ENCODE results near the gene SAP30L.

The SAP30L gene

GRCh38 chr5:154412316-154412715 is 33.5 kb upstream of the SAP30L start:
- intact Hi-C loops (cut with DNase I), result no loop called here
- peak in 1 of 42 donors; percentile 10 for DNase-seq

DNA sequence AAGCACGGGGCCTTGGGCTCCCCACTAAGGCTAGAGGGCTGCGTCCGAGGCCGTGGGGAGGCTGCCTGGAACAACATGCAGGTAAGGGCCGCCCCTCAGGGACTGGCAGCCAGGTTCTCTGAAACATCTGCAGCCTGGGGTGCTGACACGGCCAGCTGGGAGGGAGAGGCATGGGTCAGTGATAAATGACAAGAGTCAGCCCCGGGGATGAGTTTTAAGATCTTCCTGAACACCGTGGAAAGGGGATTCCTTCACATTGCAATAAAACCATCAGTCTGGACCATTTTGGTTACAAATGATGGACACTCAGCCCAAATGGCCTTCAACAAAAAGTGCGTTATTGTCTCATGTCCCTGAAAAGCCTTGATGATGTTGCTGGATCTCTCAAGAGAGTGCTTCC is 32.9 kb upstream of the SAP30L start:
- intact Hi-C loops (cut with DNase I), result no loop called here
- DNase-seq, result peak in 1 of 42 donors; percentile 27

- intact Hi-C loops (cut with DNase I), result no loop called here
- no peak for DNase-seq
Observed at GRCh38 chr5:154415114-154415513, 30.7 kb upstream of the SAP30L start.

DNA sequence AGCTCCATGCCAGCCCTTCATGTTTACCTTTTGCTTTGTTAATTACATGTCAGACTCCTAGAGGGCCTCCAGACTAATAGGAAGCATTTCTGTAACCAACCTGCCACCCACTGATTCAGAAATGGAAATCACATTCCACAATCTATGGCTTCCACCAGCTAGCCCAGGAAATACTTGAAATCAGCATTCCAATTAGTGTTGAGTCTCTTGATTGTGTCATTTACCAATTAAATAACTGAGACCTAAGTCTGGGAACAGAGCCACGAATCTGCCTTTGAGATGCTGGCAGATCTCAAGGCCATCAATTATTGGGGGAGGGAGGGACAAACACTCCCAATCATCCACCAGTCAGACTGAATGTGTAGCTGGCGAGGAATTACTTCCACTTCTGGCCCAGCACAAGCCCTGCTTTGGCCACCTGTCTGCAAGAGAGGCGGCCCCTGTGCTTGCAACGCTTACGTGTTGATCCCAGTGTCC is 27.4 kb upstream of the SAP30L start:
- intact Hi-C loops (cut with DNase I), result no loop called here
- DNase-seq, result peak in 5 of 42 donors; percentile 7 to 51 (median 15)

DNA sequence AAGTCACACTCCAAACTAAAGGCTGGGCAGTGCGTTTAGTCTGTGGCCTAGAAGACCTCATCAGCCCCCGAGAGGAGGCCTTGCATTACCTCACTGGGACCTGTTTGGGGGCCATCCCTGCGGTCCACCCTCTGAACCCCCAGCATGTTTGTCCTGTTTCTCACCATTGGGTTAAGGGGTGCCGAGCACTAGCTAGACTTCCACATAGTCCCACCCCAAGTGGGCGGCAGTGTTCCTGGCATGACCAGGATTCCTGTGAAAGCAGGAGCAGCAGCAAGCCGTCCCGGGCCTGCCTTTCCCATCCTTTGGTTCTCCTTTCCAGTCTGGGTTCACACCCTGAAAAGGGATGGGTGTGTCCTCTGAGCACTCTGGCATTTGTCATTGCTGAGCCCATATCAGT is 26.6 kb upstream of the SAP30L start:
- DNase-seq, result peak in 3 of 42 donors; percentile 5 to 40 (median 27)
- intact Hi-C loops (cut with DNase I), result no loop called here

- DNase-seq, result peak in 10 of 42 donors; percentile 18 to 65 (median 28)
- intact Hi-C loops (cut with DNase I), result no loop called here
Observed at GRCh38 chr5:154421868-154422267, 23.9 kb upstream of the SAP30L start.

- no peak for DNase-seq
Observed at GRCh38 chr5:154422298-154422697, 23.5 kb upstream of the SAP30L start.

GRCh38 chr5:154428208-154428607 is 17.6 kb upstream of the SAP30L start:
- intact Hi-C loops (cut with DNase I), result no loop called here

More at GRCh38 chr5:154422298-154422697, 23.5 kb upstream of the SAP30L start:
- intact Hi-C loops (cut with DNase I), result no loop called here

DNA sequence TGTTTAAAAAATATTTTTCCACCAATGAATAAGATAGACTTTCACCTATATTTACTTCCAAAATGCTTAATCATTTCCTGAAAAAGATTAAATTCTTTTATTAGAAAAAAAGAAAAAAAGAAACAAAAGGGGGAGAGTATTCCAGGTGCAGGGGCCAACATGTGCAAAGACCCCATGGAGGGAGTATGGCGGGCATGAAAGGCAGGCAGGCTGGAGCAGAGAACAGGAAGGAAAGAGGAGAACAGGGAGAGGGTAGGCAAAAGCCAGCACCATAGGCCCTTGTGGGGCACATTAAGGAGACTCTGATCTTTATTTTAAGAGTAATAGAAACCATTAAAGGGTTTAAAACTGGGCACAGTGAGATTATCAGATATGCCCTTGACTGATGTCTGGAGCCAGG is 16.5 kb upstream of the SAP30L start:
- peak in 1 of 42 donors; percentile 22 for DNase-seq
- intact Hi-C loops (cut with DNase I), result no loop called here

More at GRCh38 chr5:154428208-154428607, 17.6 kb upstream of the SAP30L start:
- no peak for DNase-seq

DNA sequence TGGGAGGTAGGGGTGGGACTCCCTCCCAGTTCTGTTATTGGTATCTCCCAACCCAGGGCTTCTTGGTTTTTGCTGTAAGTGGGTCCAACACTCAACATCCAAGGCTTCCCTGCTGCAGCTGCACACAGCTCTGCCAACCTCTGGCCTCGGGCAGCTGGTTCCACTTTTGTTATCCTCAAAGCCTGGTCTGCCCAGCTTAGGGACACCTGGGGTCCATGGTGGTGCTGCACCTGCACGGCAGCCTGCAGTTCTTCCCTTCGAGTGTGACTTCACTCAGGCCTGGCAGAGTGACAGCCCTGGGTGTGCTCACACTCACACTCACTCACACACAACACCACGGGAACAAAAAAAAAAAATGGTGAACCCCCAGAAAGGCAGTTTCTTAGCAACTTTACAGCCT is 15.3 kb upstream of the SAP30L start:
- intact Hi-C loops (cut with DNase I), result no loop called here
- peak in 1 of 42 donors; percentile 16 for DNase-seq

GRCh38 chr5:154430961-154431630 is 14.7 kb upstream of the SAP30L start:
- peak in 1 of 42 donors; percentile 22 for DNase-seq
- intact Hi-C loops (cut with DNase I), result no loop called here

GRCh38 chr5:154435226-154435625 is 10.6 kb upstream of the SAP30L start:
- intact Hi-C loops (cut with DNase I), result no loop called here
- DNase-seq, result peak in 1 of 42 donors; percentile 15

GRCh38 chr5:154437281-154437965 is 8.4 kb upstream of the SAP30L start:
- intact Hi-C loops (cut with DNase I), result no loop called here
- no peak for DNase-seq

DNA sequence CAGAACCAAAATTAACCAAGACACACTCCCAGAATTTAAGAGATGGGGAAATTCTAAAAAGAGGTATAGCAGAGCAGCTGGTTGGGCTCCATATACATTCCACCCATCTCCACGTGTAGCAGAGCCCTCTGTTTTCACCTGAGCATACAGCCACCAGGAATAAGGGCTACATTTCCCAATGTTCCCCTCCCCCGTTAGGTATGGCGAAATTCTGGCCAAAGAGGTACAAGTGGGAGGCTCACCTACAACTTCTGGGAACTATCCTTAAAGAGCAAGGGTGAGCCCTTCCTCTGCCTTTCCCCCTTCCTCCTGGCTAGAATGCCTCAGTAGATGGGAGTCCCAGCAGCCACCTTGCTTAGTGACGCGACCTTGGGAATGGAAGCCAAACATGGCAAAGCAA is 5.3 kb upstream of the SAP30L start:
- peak in 1 of 42 donors; percentile 31 for DNase-seq
- intact Hi-C loops (cut with DNase I), result loop anchor here (10.0 kb wide), 1 partner anchor 314 kb away; the partner anchor contains the start of gene LARP1

DNA sequence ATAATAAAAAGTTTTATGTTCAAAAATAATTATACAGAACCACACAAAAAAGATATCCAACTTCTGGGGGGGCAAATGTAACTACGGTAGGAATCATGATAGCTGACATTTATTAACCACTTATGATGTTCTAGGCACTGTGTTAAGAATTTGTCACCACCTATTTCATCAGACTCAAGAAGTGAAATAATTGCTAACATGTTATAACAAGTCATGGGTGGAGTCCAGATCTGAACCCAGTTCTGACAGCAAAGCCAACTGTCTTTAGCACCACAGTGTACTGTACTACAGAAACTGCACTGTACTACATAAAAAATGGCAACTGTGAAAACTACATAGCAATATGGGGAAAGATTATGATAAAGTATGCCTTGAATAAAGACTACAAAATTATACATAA is 3.0 kb upstream of the SAP30L start:
- intact Hi-C loops (cut with DNase I), result loop anchor here (10.0 kb wide), 1 partner anchor 312 kb away; the partner anchor contains the start of gene LARP1
- no peak for DNase-seq

DNA sequence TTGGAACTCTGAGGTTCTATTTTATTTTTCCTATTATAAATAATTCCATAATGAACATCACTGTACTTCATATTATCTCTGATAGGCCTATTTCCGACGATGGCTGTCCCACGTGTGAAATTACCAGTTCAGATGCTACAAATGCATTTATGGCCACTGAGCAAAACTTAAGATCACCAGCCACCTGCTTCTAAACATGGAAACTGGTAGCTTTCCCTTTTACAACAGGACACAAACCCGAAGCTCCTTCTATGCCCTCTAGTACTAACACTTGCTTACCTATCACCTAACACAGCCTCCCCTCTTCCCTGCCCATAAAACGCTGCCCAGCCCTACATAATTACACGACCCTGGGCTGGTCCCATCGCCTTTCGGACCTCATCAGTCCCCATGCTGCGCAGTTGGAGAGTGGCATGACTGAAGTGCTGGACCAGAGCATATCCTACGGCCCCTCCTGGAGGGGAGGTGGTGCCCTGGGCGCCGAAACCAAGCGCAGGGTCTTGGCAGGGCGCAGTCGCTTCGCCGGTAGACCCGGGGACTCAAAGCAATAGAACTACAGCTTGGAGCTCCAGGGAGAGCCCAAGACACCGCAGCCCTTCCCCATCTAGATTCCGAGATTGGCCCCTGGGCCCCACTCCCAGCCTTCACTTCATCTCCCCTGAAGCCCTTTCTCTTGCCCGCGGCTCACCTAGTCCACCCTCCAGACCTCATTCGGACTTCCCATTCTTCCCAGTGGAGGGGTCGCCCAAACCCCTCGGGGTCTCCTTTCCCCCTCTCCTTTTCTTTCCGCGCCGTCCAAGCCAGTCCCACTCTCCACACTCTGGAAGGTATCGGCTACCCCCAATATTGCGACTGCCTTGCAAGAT is 1.0 kb upstream of the SAP30L start:
- intact Hi-C loops (cut with DNase I), result loop anchor here (10.0 kb wide), 1 partner anchor 310 kb away; the partner anchor contains the start of gene LARP1
- peak in 20 of 42 donors; percentile 2 to 45 (median 16) for DNase-seq

DNA sequence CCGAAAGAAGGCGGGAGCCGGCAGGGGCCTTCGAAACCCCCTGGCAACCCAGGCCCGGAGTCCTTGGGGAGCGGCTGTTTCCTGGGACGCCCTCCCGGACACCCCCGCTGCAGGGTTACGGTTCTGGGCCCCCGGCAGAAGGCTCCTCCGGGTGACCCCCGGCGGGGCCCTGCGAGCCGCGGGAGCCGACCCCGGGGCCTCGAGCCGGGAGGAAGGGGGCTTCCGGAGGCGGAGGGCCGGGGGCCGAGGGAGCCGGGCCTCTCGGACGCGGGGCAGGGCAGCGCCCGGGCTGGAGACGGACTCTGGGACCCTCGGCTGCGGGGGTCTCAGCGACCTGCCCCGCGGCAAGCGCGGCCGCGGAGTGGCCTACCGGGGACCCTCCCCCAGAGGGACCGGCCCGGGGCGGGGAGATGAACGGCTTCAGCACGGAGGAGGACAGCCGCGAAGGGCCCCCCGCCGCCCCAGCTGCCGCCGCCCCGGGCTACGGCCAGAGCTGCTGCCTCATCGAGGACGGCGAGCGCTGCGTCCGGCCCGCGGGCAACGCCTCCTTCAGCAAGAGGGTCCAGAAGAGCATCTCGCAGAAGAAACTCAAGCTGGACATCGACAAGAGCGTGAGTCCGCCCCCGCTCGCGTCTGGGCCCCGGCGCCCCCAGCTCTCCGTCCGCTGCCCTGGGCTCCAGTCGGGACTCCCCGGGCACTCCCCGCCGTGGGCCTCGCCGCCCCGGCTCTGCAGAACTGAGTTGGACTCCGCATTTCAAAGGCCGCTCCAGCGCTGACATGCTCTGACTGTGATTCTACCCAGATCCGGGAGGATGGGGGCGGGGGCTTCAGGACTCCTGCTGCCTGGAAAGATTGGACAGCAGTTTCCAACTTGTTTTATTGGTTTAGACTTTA is 645 bp downstream of the SAP30L start:
- intact Hi-C loops (cut with DNase I), result loop anchor here (10.0 kb wide), 1 partner anchor 308 kb away; the partner anchor contains the start of gene LARP1

More for the DNA sequence above, 645 bp downstream of the SAP30L start:
- DNase-seq, result peak; percentile 6 to 78 (median 54)

Data from head of caudate nucleus (tissue), 42 donors.